Right lobe of liver (tissue), 4 donors: ENCODE results near the gene FARS2.

ENCODE experiments used
- POLR2A ChIP-seq: fragments of 450-650 bp; IDR thresholded peaks from one replicate; pipeline ENCODE4 v1.6.1; 2017; ENCODE audit warnings: antibody characterized with exemption, mild to moderate bottlenecking
- TF ChIP-seq, protein P1 (sequence below), 4 donors: fragments of 200-600 bp in 3 of 4; fragments of 450-650 bp in 1 of 4; IDR thresholded peaks; one replicate each; pipeline versions ENCODE4 v1.5.1 to v1.8.0; 2016 to 2022; ENCODE audit warnings: antibody characterized with exemption in 4 of 4, mild to moderate bottlenecking in 2 of 4
- donor health status: DM: no; HTN: no; CAD: no.
- donor health status: DM: no; HTN: no; CAD: no.
- donor health status: DM: no; HTN: yes; CAD: no.

DNA sequence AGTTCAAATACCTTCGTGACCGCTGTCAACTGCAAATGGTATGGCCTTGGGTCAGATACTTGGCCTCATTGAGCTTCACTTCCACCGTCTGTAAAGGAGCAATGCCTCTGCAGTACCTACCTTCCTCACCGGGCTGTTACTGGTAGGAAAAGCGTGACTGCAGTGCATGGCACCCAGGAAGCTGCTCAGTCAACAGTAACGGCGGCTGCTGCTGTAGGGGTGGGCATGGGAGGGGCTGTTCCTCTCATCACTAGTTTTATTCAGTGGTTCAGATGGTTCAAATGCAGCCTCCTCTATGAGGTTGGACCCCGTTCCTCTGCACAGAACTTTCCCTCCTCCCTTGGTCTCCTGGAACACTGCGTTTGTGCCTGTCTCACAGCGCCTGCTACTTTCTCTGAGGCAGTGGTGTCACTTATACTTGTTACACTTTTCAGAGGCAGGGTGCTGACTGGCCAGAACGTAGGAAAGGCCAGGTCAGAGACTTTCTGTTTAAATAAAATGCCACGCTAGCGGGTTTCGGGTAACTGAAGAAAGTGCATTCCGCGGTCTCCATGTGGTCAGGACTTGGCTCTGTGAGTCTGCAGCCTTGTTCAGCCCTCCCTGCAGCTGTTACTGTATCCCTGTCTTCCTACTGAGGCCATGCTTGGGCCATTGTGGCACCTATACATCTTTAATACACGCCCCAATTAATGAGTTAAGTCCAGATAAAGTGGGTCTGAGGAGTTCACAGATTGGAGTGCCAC lies 465.8 kb downstream of the FARS2 start:
- TF ChIP-seq, protein P1, sequence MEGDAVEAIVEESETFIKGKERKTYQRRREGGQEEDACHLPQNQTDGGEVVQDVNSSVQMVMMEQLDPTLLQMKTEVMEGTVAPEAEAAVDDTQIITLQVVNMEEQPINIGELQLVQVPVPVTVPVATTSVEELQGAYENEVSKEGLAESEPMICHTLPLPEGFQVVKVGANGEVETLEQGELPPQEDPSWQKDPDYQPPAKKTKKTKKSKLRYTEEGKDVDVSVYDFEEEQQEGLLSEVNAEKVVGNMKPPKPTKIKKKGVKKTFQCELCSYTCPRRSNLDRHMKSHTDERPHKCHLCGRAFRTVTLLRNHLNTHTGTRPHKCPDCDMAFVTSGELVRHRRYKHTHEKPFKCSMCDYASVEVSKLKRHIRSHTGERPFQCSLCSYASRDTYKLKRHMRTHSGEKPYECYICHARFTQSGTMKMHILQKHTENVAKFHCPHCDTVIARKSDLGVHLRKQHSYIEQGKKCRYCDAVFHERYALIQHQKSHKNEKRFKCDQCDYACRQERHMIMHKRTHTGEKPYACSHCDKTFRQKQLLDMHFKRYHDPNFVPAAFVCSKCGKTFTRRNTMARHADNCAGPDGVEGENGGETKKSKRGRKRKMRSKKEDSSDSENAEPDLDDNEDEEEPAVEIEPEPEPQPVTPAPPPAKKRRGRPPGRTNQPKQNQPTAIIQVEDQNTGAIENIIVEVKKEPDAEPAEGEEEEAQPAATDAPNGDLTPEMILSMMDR (IDR thresholded peaks at IDR 0.05) = no peak
- TF ChIP-seq POLR2A = no peak
